Fibroblast of villous mesenchyme (primary cell): ENCODE measurements around the gene CPTP. TPM values are rescaled to one million over a fixed set of nuclear protein-coding genes. Genes with fewer than 3 reads are reported as not detected.

ENCODE experiments used
- DNase-seq: peaks from one replicate; pipeline ENCODE4 v3.0.0-alpha.2; 2010; ENCODE audit warnings: low read depth
- H3K4me3 ChIP-seq: 2 replicates; pipeline ENCODE4 v1.5.1; 2011; ENCODE audit warnings: low read depth, mild to moderate bottlenecking, low read length
- CTCF ChIP-seq: IDR thresholded peaks from 2 replicates; pipeline ENCODE4 v1.5.1; 2012; ENCODE audit warnings: low read depth, mild to moderate bottlenecking, low read length; ENCODE audit not compliant: insufficient read depth
- total RNA-seq: library from RNA; depleted of rRNA; stranded (reverse); fragments of >200 nt; gene quantifications from 2 replicates; pipeline ENCODE4 v1.2.3, GENCODE V29; 2012

CPTP gene
- total RNA-seq, 1 donor, result 11.7 TPM

- no peak overlapping the region for H3K4me3 ChIP-seq
- no peak for DNase-seq
- no peak for TF ChIP-seq CTCF
These were observed 8.3 kb downstream of the CPTP start for GRCh38 chr1:1332774-1333480.

GRCh38 chr1:1333551-1334241, 9.1 kb downstream of the CPTP start:
- DNase-seq, result no peak
- no peak overlapping the region for H3K4me3 ChIP-seq
- TF ChIP-seq CTCF, result no peak

GRCh38 chr1:1334835-1335234, 10.2 kb downstream of the CPTP start:
- TF ChIP-seq CTCF, result no peak
- no peak for DNase-seq
- H3K4me3 ChIP-seq, result no peak overlapping the region

GRCh38 chr1:1335283-1335682, 10.7 kb downstream of the CPTP start:
- TF ChIP-seq CTCF, result no peak
- no peak for DNase-seq
- H3K4me3 ChIP-seq, result no peak overlapping the region

GRCh38 chr1:1335792-1336248, 11.2 kb downstream of the CPTP start:
- no peak for DNase-seq
- TF ChIP-seq CTCF, result no peak

GRCh38 chr1:1336446-1336845, 11.8 kb downstream of the CPTP start:
- no peak for DNase-seq
- no peak for TF ChIP-seq CTCF
- H3K4me3 ChIP-seq, result no peak overlapping the region

More at GRCh38 chr1:1335792-1336248, 11.2 kb downstream of the CPTP start:
- no peak overlapping the region for H3K4me3 ChIP-seq
